ENCODE measurements around the gene SP5. TPM values are rescaled to one million over a fixed set of nuclear protein-coding genes. Genes with fewer than 3 reads are reported as not detected.
"Not testable (repeated sequence)": the region's sequence is repeated elsewhere in the genome, so short reads cannot be mapped to it uniquely, and the experiment has no call there.

Gene SP5
- total RNA-seq, 2 donors from 2014 or later = 0.19 TPM; not detected in 1

GRCh38 chr2:170717991-170718589, 3.0 kb downstream of the SP5 start:
- no peak for ATAC-seq
- peaks cover 0 to 7% of the 10 kb centered on the region in 2 donors for H3K36me3 Mint-ChIP-seq
- H3K9me3 Mint-ChIP-seq = no peaks in the 10 kb centered on the region
- DNase-seq (ENCODE audit: low spot score in 2 of 2) = no peak
- no peak overlapping the region for H3K27ac Mint-ChIP-seq

GRCh38 chr2:170719810-170720209, 4.7 kb downstream of the SP5 start:
- DNase-seq (ENCODE audit: low spot score in 2 of 2) = no peak

GRCh38 chr2:170721678-170722077, 6.5 kb downstream of the SP5 start:
- H3K27ac Mint-ChIP-seq = no peak overlapping the region

More at GRCh38 chr2:170719810-170720209, 4.7 kb downstream of the SP5 start:
- ATAC-seq = no peak
- H3K27ac Mint-ChIP-seq = no peak overlapping the region
- H3K9me3 Mint-ChIP-seq = no peaks in the 10 kb centered on the region
- H3K36me3 Mint-ChIP-seq = peaks cover 0 to 7% of the 10 kb centered on the region in 2 donors

GRCh38 chr2:170722301-170722700, 7.2 kb downstream of the SP5 start:
- H3K36me3 Mint-ChIP-seq = peaks cover 0 to 7% of the 10 kb centered on the region in 2 donors
- H3K27ac Mint-ChIP-seq = no peak overlapping the region
- no peaks in the 10 kb centered on the region for H3K9me3 Mint-ChIP-seq
- DNase-seq (ENCODE audit: low spot score in 2 of 2) (no peak), ATAC-seq (no peak)

More at GRCh38 chr2:170721678-170722077, 6.5 kb downstream of the SP5 start:
- Mint-ChIP-seq H3K9me3 (no peaks in the 10 kb centered on the region), H3K36me3 (peaks cover 0 to 7% of the 10 kb centered on the region in 2 donors)
- ATAC-seq = no peak
- DNase-seq (ENCODE audit: low spot score in 2 of 2) = no peak

- Mint-ChIP-seq H3K27ac (no peak overlapping the region), H3K36me3 (no peaks in the 10 kb centered on the region), H3K9me3 (no peaks in the 10 kb centered on the region)
- ATAC-seq = no peak
- no peak for DNase-seq (ENCODE audit: low spot score in 2 of 2)
Measured at GRCh38 chr2:170723446-170723958, 8.4 kb downstream of the SP5 start.

- Mint-ChIP-seq H3K36me3 (peaks cover 0 to 5% of the 10 kb centered on the region in 2 donors), H3K27ac (no peak overlapping the region), H3K9me3 (peaks cover 0 to 6% of the 10 kb centered on the region in 2 donors)
- ATAC-seq = no peak
- DNase-seq (ENCODE audit: low spot score in 2 of 2) = no peak
Measured at GRCh38 chr2:170733798-170734600, 18.9 kb downstream of the SP5 start.

- H3K27ac Mint-ChIP-seq; H3K9me3 Mint-ChIP-seq; ATAC-seq; DNase-seq (ENCODE audit: low spot score in 2 of 2); H3K36me3 Mint-ChIP-seq: not testable (repeated sequence)
Measured at GRCh38 chr2:170734601-170735000, 19.5 kb downstream of the SP5 start.

GRCh38 chr2:170736628-170737027, 21.5 kb downstream of the SP5 start:
- H3K27ac Mint-ChIP-seq = no peak overlapping the region
- DNase-seq (ENCODE audit: low spot score in 2 of 2) (no peak), ATAC-seq (no peak)
- H3K36me3 Mint-ChIP-seq = peaks cover 0 to 5% of the 10 kb centered on the region in 2 donors
- H3K9me3 Mint-ChIP-seq = peaks cover 0 to 6% of the 10 kb centered on the region in 2 donors

GRCh38 chr2:170737406-170737805, 22.3 kb downstream of the SP5 start:
- peaks cover 0 to 5% of the 10 kb centered on the region in 2 donors for H3K36me3 Mint-ChIP-seq

GRCh38 chr2:170737821-170738220, 22.7 kb downstream of the SP5 start:
- H3K9me3 Mint-ChIP-seq = peaks cover 0 to 6% of the 10 kb centered on the region in 2 donors
- DNase-seq (ENCODE audit: low spot score in 2 of 2) (no peak), ATAC-seq (no peak)
- H3K36me3 Mint-ChIP-seq = peaks cover 0 to 5% of the 10 kb centered on the region in 2 donors
- no peak overlapping the region for H3K27ac Mint-ChIP-seq

More at GRCh38 chr2:170737406-170737805, 22.3 kb downstream of the SP5 start:
- Mint-ChIP-seq H3K9me3 (peaks cover 0 to 6% of the 10 kb centered on the region in 2 donors), H3K27ac (no peak overlapping the region)
- DNase-seq (ENCODE audit: low spot score in 2 of 2) (no peak), ATAC-seq (no peak)

GRCh38 chr2:170739048-170739447, 23.9 kb downstream of the SP5 start:
- DNase-seq (ENCODE audit: low spot score in 2 of 2) = no peak
- no peak for ATAC-seq
- peaks cover 0 to 6% of the 10 kb centered on the region in 2 donors for H3K9me3 Mint-ChIP-seq
- no peak overlapping the region for H3K27ac Mint-ChIP-seq
- peaks cover 0 to 5% of the 10 kb centered on the region in 2 donors for H3K36me3 Mint-ChIP-seq

GRCh38 chr2:170739507-170740046, 24.4 kb downstream of the SP5 start:
- no peak for DNase-seq (ENCODE audit: low spot score in 2 of 2)
- ATAC-seq = no peak
- Mint-ChIP-seq H3K36me3 (peaks cover 0 to 5% of the 10 kb centered on the region in 2 donors), H3K9me3 (peaks cover 0 to 6% of the 10 kb centered on the region in 2 donors), H3K27ac (no peak overlapping the region)

- ATAC-seq (no peak), DNase-seq (ENCODE audit: low spot score in 2 of 2) (no peak)
- H3K9me3 Mint-ChIP-seq = peaks cover 0 to 6% of the 10 kb centered on the region in 2 donors
- H3K36me3 Mint-ChIP-seq = peaks cover 0 to 5% of the 10 kb centered on the region in 2 donors
- no peak overlapping the region for H3K27ac Mint-ChIP-seq
Measured at GRCh38 chr2:170740660-170741059, 25.5 kb downstream of the SP5 start.

GRCh38 chr2:170742000-170742399, 26.9 kb downstream of the SP5 start:
- Mint-ChIP-seq H3K36me3 (peaks cover 0 to 5% of the 10 kb centered on the region in 2 donors), H3K9me3 (peaks cover 0 to 6% of the 10 kb centered on the region in 2 donors), H3K27ac (no peak overlapping the region)
- no peak for DNase-seq (ENCODE audit: low spot score in 2 of 2)
- no peak for ATAC-seq

GRCh38 chr2:170742896-170743529, 27.9 kb downstream of the SP5 start:
- no peak for DNase-seq (ENCODE audit: low spot score in 2 of 2)
- Mint-ChIP-seq H3K9me3 (no peaks in the 10 kb centered on the region), H3K36me3 (no peaks in the 10 kb centered on the region), H3K27ac (no peak overlapping the region)
- no peak for ATAC-seq

- Mint-ChIP-seq H3K27ac (no peak overlapping the region), H3K36me3 (no peaks in the 10 kb centered on the region), H3K9me3 (no peaks in the 10 kb centered on the region)
- no peak for DNase-seq (ENCODE audit: low spot score in 2 of 2)
- no peak for ATAC-seq
Measured at GRCh38 chr2:170743530-170744239, 28.5 kb downstream of the SP5 start.
